Right renal pelvis (tissue), 4 donors: ENCODE data around the gene ANGPTL2. TPM values are rescaled to one million over a fixed set of nuclear protein-coding genes. Genes with fewer than 3 reads are reported as not detected.
"Not testable (repeated sequence)": the region's sequence is repeated elsewhere in the genome, so short reads cannot be mapped to it uniquely, and the experiment has no call there.

Experiments
- DNase-seq, 4 donors: peaks; one replicate each; pipeline ENCODE4 v3.0.0-alpha.2; 2013; ENCODE audit warnings: low read depth in 4 of 4, low spot score in 3 of 4, missing footprints in 1 of 4
- polyA plus RNA-seq, 4 donors: library from polyadenylated mRNA; unstranded; fragments of 120-200 nt; gene quantifications; one replicate each; pipeline ENCODE4 v1.2.1, GENCODE V29; 2013; ENCODE audit not compliant: insufficient read length in 4 of 4

Gene ANGPTL2
- polyA plus RNA-seq, 4 donors, result 10.4 to 13.8 (median 12.3) TPM

DNA sequence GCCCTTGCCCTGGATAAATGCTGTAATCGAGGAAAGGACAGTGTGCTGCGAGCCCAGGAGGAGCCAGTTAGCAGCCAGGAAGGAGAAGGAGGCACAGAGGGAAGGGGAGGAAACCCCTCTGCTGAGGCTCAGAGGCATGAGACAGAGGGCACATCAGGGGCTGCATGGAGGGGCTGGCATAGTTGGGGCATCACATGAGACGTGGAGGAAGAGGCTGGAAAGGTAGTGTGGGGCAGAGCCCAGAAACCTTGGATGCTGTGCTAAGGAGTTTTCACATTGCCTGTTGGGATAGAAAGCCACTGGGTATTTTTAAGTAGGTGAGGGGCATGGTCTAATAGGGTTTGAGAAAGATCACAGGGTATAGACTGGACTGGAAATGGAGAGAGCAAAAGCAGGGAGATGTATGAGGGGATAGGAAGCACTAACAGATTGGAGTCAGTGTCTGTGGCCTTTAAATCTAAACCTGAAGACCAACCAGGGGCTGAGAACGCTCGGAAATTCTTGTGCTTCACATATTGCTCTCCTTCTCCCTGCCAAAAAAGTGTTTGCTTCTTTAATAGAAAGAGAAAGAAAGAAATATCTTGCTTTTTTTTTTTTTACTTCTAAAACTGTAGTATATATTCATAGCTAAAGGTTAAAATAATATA, 33.0 kb upstream of the ANGPTL2 start:
- no peak for DNase-seq

DNA sequence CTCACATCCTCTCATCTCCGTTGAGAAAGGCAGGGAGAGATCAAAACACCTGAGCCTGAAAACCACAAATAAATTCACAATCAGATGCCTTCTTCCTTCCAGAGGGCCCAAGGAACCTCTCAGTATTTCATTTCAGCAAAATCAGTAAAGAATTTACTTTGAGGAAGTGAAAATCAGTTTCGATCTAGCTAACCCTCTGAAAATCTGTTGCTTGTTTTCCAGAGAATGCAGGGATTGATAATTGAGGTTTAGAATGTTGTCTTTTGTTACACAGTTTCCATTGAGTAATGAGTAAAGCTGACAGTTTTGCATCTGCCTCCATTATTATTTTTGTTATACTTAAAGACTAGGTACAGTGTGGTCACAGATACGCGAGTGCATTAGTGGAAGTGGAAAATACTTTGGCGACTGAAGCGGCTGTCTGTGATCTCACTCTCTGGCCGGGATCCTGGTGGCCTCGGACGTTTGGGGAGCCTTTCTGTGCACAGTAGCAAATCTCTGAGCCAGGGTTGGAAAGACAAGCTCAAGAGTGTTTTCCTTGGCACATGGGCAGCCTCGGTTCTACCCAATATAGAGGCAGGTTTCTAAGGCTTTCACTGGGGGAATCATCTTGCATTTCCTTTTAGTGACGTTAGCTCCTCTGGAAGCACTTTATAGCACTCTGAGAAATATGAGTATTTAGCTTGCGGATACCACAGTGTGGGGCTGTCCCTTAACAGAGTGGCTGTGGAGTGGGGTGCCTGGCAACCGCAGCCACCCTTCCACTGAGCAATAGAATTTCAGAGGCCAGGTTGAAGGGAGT, 32.2 kb upstream of the ANGPTL2 start:
- no peak for DNase-seq

DNA sequence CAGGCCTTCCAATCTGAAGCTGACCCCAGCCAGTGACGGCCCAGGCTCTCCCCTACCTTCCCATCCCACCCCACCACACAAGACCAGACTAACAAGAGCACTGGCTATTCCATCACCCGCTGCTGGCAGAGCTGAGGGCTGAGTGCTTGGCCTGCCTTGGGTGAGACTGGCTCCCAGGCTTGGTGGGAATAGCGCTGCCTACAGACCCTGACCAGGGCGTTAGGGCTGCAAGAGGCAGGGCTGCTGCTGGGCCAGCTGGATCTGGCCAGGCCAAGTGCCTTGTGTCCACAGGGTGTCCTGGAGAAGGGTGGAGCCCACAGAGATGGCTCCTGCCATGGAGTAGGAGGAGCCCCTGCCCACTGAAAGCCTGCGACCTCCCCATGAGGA, 31.6 kb upstream of the ANGPTL2 start:
- DNase-seq, result no peak

DNA sequence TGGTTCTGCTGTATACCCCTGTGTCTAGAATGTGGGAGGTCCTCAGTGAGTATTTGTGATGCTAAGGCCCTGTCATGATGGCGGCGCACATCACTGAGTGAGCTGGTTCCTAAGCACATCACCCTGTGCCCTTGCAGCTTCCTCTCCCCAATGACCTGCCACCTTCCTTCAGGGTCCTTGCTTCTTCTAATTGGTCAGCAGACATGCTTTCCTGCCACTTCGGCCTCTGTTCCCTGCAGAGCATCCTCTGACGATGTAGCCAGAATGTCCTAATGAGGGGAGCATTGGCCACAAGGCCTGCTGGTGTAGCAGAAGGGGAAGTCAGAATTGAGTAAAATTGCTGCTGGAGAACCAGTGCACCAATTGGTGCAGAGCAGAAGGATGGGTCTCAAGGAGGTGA, 31.1 kb upstream of the ANGPTL2 start:
- DNase-seq, result no peak

DNA sequence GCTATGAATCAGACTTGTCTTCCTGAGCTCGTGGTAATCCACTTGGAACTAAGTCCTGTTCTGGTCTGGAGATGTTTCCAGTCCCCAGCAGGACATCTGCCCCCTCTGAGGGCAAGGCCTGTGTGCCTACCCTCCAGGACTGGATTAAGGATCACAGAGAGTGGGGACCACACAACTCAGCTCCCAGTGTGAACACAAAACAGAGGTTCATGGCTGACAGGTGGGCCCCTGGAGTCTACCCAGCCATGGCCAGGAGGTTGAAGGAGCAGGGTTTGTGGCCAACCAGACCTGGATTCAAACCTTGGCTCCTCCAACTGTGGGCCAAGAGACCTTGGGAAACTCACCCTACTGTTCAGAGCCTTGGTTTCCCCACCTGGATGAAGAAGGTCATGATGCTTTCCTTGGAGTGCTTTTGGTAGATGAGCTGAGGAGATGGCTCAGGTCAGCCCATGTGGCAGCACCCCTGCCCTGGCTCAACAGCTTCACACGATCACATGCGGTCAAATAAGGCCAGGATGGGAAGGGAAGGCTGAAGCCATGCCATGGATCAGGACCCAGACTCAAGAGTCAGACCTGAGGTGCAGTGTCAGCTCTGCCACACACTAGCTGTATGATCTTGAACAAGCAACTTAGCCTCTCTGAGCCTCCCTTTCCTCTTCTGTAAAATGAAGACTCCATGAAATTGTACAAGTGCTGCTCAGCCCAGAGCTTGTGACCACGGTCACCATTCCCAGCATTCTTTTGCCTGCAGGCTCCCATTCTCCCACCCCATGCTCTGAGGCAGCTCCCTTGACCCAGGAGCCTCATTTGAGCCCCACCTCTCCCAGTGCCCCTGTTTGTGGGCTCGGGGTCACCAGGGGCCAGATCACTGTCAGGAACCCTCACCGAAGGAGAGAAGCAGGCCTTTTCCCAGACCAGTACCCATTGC, 27.3 kb upstream of the ANGPTL2 start:
- DNase-seq, result no peak

DNA sequence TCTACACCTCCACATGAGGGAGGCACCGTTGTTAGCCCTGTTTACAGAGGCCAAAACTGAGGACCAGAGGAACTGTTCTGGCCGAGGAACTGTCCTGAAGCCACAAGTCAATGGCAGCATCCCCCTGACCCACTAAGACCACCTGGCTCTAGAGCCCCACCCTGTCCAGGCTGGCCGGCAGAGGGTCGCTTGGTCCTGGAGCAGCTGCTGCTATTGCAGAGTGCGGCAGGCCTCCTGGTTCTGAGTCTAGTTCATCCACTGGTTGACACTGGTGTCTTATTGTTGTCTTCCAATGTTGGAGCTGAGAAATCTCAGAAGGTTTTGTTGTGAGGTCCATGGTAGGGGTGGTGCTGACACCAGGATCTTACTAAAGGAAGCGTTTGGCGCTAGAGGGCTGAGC, 26.6 kb upstream of the ANGPTL2 start:
- no peak for DNase-seq

DNA sequence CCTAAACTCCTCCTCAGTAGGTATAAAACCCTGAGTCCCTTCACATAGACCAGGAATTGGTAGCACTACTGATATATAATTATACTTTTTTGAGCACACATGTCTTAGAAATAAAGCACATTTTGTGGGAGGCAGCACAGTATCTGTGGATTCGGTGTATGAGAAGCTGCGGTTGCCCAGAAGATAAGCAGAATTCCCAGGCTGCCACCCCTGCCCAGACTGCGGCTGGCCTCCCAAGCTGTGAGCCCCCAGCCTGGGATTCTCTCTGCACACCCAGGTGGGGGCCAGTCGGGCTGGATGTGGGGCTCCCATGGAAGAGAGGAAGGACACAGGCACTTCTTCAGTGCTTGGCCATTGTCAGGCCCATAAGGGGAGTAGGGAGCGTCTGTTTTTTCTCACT, 25.6 kb upstream of the ANGPTL2 start:
- no peak for DNase-seq

DNA sequence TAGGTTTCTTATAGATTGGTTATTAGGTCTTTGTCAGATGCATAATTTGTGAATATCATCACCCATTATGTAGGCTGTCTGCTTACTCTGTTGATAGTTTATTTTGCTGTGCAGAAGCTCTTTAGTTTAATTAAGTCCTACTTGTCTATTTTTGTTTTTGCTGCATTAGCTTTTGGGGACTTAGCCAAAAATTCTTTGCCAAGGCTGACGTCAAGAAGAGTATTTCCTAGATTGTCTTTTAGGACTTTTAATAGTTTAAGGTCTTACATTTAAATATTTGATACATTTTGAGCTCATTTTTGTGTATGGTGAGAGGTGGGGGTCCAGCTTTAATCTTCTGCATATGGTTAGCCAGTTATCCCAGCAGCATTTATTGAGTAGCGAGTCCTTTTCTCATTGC, 24.8 kb upstream of the ANGPTL2 start:
- no peak for DNase-seq

DNA sequence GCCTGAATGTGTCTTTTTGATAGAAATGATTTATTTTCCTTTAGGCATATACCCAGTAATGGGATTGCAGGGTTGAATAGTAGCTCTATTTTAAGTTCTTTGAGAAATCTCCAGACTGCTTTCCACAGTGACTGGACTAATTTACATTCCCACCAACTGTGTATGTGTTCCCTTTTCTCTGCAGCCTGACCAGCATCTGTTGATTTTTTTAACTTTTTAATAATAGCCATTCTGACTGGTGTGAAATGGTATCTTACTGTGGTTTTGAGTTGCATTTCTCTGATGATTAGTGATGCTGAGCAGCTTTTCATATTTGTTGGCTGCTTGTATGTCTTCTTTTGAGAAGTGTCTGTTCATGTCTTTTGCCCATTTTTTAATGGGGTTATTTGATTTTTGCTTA, 24.4 kb upstream of the ANGPTL2 start:
- DNase-seq, result not testable (repeated sequence)

DNA sequence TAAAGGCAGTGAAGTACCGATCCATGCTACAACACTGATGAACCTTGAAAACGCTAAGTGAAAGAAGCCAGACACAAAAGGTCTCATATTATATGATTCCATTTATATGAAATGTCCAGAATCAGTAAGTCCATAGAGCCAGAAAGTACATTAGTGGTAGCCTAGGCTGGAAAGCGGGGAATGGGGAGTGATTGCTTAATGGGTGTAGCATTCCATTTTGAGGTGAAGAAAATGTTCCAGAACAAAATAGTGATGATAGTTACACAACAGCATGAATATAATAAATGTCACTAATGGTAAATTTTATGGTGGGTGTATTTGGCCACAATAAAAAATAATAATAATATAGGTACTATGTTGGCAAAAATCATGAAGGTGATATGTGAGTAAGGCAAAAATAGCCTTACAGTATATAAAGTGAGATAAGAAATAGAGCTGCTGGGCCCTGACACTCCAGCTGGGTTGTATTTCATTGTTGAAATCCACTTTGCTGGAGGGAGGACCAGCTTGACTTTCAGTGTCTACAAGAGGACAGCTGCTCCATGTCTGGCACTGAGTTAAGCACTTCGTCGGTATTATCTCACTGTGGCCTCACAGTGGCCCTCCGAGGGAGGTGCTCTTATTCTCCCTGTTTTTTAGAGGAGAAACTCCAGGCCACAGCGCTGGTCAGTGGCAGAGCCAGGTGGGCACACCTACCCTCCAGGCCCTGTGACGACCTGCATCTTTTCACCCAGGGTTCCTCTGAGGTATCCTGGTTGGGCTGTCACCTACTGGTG, 22.4 kb upstream of the ANGPTL2 start:
- DNase-seq, result no peak

DNA sequence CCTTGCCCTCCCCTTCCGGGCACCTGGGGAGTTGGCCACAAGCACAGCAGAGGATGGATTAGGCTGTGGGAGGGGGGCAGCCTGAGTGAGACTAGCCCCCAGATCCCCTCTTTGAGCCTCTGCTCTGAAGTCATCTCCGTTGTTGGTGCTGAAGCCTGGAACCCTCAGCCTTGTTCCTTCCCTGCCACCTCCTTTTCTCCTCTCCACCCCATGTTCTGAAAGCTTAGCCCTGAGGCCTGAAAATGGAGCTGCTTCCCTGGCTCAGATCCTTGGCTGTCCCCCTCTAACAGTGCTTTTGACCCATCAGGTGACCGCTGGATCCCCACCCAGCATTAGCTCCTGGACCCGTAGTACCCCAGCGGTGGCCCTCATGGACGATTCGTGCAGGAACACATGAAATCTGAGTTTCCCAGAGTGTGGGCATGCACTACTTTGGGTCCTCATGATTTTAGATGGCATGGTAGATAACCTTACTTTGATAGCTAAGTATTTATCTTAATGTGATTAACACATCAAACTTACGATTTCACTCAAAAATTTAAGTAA, 21.6 kb upstream of the ANGPTL2 start:
- DNase-seq, result no peak

DNA sequence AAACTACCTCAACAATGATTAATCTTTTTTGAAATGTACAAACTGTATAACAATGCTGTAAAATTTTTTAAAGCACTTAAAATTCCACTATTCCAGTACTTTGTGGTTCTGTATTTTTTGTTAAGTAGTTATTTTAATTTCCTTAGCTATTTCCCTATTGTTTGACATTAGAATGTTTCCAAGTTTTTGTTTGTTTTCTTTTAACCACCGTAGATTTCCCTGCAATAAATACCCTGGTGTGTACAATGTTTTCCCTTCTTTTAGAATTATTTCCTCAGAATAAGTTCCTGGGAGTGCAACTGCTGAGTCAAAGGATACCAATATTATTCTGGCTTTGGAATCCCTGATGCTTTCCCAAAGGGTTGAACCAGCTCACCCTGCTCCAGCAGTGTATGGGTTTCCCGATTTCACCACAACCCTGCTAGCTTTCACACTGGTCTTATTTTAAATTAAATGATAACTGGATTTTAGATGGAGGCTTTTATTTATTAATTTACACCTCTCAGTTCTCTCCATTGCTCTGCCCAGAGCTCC, 20.6 kb upstream of the ANGPTL2 start:
- no peak for DNase-seq

DNA sequence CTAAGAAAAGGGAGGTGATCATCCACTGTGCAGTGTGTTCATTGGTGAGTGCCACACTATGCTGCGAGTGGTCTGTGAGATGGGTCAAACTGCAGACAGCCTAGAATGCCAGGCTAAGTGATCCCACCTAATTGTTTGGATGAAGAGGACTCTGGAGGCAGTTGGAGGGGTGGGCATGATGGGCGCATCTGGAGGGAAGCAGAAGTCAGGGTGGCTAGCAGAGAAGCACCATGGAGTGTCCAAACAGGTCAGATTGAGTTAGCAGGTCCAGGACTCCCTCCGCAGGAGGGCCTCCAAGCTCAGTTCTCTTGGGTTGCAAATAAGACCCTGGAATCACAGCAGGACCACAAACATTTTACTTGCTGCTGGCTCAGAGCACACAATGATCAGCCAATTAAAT, 19.9 kb upstream of the ANGPTL2 start:
- no peak for DNase-seq

DNA sequence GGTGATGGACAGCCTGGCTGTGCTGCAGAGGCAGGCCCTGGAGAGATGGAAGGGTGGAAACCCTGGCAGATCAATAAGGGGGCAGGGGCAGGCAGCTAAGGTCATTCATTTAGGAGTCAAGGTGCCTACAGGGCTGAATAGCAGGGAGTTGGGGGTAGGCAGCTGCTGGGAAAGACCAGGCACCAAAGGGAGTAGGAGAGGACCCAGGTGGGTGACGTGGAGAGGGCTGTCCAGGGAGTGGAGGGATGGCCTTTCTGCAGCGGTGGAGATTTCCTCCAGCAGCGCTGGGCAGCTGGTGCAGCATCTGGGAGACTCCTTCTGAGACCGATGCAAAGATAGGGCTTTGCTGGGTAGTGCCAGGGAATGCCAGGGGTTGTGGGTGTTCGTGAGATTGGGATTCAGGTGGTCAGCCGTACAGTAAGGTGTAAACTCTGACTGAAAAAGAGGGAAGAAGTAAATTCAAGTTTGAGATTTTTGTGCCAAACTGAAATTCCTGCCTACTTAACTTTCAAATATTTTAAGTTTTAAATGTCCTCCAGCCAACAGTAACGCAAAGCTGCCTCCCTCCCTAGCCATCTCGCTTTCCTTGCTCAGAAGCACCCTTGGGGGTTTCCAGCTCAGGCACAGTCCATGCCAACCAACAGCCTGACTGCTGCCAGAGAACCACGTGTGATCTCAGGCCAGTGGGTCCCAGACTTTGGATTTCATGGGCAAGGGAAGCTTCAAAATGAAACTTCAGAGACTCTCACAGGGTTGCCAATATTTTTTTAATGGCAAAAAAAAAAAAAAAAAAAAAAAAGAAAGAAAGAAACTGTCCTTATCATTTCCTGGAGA, 18.6 kb upstream of the ANGPTL2 start:
- DNase-seq, result no peak

DNA sequence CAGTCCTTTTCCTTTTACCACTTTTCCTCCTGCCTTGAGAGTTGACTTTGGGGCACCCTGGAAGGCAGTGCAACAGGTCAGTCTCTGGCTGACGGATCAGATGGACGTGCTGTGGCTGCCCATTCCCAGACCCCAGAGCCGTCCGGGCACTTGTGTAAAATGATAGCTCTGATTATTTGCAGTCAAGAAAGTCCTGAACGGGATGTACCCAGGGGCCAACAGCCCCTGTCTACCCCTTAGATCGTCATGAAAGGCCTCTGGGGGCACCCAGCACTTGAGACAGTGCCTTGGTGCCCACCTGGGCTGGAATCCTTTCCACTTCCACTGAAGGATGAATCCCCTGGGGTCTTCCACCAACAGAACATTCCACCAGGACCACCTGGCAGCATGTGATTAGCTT, 17.7 kb upstream of the ANGPTL2 start:
- no peak for DNase-seq

DNA sequence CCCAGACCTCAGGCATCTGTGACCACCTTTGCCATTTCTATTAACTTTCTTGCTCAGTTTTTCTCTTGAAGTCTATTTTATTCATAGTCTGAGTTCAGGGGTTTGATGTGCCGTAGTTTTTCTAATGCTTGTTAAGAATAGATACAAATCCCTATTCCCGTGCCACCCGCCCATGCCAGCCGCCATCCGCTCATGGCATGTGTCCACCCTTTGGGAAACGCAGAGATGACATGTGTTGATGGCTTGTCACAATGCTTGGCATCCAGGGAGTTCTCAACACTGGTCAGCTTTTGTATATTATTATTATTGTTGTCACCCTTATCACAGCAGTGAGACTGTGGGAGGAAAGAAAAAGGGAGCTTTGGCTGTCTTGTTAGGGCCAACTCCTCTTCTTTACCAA, 17.3 kb upstream of the ANGPTL2 start:
- no peak for DNase-seq

DNA sequence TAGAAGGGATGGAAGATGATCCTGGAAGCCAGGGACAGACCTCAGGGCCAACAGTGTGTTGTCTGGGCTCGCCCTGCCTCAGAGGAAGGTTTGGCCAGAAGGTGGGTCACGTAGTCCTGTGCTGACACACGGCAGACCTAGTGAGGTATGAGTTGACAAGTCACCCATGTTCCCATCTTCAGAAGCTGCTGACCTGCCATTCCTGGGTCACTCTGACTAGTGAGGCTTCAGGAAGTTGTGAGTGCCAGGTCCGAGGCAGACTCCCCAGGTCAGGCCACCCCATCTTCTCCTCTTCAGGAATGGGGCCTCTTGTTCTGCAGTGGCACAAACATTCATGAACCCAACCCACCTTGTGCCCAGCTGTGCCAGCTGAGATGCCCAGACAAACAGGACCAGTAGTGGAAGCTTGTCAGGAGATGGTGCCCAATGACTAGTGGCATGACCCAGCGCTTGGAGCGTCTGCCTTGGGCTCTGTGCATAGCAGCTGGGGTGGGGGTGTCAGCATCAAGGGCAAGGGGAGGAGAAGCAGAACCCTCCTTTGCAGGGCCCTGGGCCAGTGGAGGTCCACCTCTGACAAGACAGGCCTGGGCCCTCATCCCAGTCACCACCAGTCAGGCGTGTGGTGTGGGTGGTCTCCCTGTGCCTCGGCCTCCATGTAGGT, 16.8 kb upstream of the ANGPTL2 start:
- no peak for DNase-seq

DNA sequence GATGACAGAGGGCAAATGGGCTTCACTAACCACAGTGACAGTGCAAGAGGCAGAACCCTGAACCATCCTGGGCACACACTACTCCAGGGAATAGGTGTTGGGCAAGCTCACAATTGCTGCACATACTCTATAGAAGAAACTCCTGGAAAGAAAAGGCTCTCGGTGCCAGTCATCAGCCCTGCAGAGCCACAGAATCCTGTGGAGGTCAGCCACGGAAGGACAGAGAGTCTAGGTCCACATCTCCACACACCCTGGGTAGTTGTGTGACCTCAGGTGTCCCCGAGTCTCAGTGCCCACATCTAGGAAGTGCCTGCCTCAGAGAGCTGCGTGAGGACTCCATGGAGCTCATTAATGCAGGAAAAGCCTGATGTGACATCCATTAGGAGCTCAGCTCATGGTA, 16.0 kb upstream of the ANGPTL2 start:
- no peak for DNase-seq
